Measurements from ENCODE around the gene FRYL.

Gene FRYL

DNA sequence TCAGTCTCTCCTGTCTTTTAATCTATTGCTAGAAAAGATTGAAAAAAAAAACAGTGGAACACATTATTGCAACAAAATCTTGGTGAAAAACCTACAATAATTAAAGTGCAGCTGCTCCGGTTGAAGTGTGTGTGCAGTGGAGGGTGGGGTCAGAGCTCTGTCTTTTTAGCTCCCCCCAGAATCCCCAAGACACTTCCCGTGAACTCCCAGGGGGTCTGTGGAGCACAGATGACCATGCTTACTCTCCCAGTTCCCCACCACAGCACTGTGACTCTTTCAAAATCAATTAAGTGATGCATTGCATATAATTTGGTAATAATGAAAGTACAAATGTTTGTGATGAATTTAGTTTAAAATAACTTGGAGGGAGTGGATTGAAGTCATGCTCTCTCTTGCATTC is 312.6 kb downstream of the FRYL start:
- TF ChIP-seq RAD21 (IDR thresholded peaks at IDR 0.05; ENCODE audit: low read depth) = no peak

- TF ChIP-seq FOXM1 (IDR thresholded peaks at IDR 0.05; ENCODE audit: borderline replicate concordance, low read depth) = no peak
- no peak for TF ChIP-seq ZBTB7A (IDR thresholded peaks at IDR 0.05; ENCODE audit: low read depth)
Observed at GRCh38 chr4:48462363-48462762, 317.7 kb downstream of the FRYL start.

- no peak for TF ChIP-seq MAX (IDR thresholded peaks at IDR 0.05)
- no peak for TF ChIP-seq TCF12 (IDR thresholded peaks at IDR 0.05; ENCODE audit: low read depth)
- TF ChIP-seq USF1 (IDR thresholded peaks at IDR 0.05) = no peak
- no peak for TF ChIP-seq TAF1 (IDR thresholded peaks at IDR 0.05; ENCODE audit: low read depth)
- no peak for TF ChIP-seq ZBTB7A (IDR thresholded peaks at IDR 0.05; ENCODE audit: low read depth)
- TF ChIP-seq RAD21 (IDR thresholded peaks at IDR 0.05; ENCODE audit: low read depth) = no peak
- TF ChIP-seq REST (IDR thresholded peaks at IDR 0.05; ENCODE audit: low read depth) = no peak
- TF ChIP-seq CEBPB (IDR thresholded peaks at IDR 0.05) = no peak
- no peak for TF ChIP-seq NFIC (IDR thresholded peaks at IDR 0.05)
- TF ChIP-seq YY1 (IDR thresholded peaks at IDR 0.05; ENCODE audit: low read depth) = no peak
- no peak for TF ChIP-seq EP300 (IDR thresholded peaks at IDR 0.05; ENCODE audit: borderline replicate concordance)
- TF ChIP-seq FOXM1 (IDR thresholded peaks at IDR 0.05; ENCODE audit: borderline replicate concordance, low read depth) = no peak
- no peak for TF ChIP-seq EGR1 (IDR thresholded peaks at IDR 0.05)
- TF ChIP-seq CREB1 (IDR thresholded peaks at IDR 0.05; ENCODE audit: low read depth) = no peak
- TF ChIP-seq TEAD4 (IDR thresholded peaks at IDR 0.05) = no peak
Observed at GRCh38 chr4:48461000-48461399, 319.1 kb downstream of the FRYL start.

DNA sequence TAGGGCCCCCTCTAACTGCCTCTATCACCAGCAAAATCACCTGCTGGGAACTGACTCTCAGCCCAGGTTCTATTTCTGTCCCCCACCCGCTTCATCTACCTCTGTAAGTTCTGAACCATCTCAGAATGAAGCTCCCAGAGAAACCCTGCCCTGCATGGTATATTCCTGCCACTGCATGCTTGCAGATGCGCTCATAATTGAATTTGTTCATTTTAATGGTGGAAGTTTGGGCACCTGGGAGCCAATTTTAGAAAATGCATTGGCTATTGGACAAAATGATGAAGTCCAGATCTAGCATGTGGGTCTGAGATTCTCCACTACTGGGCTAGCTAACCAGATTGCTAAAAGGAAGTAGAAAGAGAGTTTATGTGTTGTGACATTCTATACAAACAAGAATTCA is 325.5 kb downstream of the FRYL start:
- no peak for TF ChIP-seq NFIC (IDR thresholded peaks at IDR 0.05)
- no peak for TF ChIP-seq USF1 (IDR thresholded peaks at IDR 0.05)
- TF ChIP-seq CREB1 (IDR thresholded peaks at IDR 0.05; ENCODE audit: low read depth) = no peak
- TF ChIP-seq EP300 (IDR thresholded peaks at IDR 0.05; ENCODE audit: borderline replicate concordance) = no peak
- no peak for TF ChIP-seq REST (IDR thresholded peaks at IDR 0.05; ENCODE audit: low read depth)
- no peak for TF ChIP-seq FOXM1 (IDR thresholded peaks at IDR 0.05; ENCODE audit: borderline replicate concordance, low read depth)
- no peak for TF ChIP-seq TCF12 (IDR thresholded peaks at IDR 0.05; ENCODE audit: low read depth)
- TF ChIP-seq EGR1 (IDR thresholded peaks at IDR 0.05) = no peak
- no peak for TF ChIP-seq YY1 (IDR thresholded peaks at IDR 0.05; ENCODE audit: low read depth)
- no peak for TF ChIP-seq TAF1 (IDR thresholded peaks at IDR 0.05; ENCODE audit: low read depth)
- no peak for TF ChIP-seq CEBPB (IDR thresholded peaks at IDR 0.05)
- TF ChIP-seq TEAD4 (IDR thresholded peaks at IDR 0.05) = no peak
- no peak for TF ChIP-seq RAD21 (IDR thresholded peaks at IDR 0.05; ENCODE audit: low read depth)
- TF ChIP-seq ZBTB7A (IDR thresholded peaks at IDR 0.05; ENCODE audit: low read depth) = no peak
- TF ChIP-seq MAX (IDR thresholded peaks at IDR 0.05) = no peak

DNA sequence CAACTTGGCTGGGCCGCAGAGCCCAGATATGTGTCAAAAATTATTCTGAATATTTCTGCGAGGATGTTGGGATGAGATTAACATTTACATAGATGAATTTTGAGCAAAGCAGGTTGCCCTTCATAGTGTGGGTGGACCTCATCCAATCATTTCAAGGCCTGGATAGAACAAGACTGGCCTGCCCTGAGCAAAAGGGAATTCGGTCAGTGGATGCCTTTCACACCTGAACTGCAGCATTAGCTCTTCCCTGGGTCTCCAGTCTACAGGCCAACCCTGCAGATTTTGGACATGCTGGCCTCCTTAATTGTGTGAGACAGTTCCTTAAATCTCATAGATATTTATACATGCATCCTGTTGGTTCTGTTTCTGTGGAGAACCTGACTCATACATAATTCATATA is 329.3 kb downstream of the FRYL start:
- TF ChIP-seq MAX (IDR thresholded peaks at IDR 0.05) (no peak), TEAD4 (IDR thresholded peaks at IDR 0.05) (no peak), NFIC (IDR thresholded peaks at IDR 0.05) (no peak), CEBPB (IDR thresholded peaks at IDR 0.05) (no peak), USF1 (IDR thresholded peaks at IDR 0.05) (no peak), ZBTB7A (IDR thresholded peaks at IDR 0.05; ENCODE audit: low read depth) (no peak), FOXM1 (IDR thresholded peaks at IDR 0.05; ENCODE audit: borderline replicate concordance, low read depth) (no peak), TCF12 (IDR thresholded peaks at IDR 0.05; ENCODE audit: low read depth) (no peak), TAF1 (IDR thresholded peaks at IDR 0.05; ENCODE audit: low read depth) (no peak), EGR1 (IDR thresholded peaks at IDR 0.05) (no peak), REST (IDR thresholded peaks at IDR 0.05; ENCODE audit: low read depth) (no peak), CREB1 (IDR thresholded peaks at IDR 0.05; ENCODE audit: low read depth) (no peak), EP300 (IDR thresholded peaks at IDR 0.05; ENCODE audit: borderline replicate concordance) (no peak), RAD21 (IDR thresholded peaks at IDR 0.05; ENCODE audit: low read depth) (no peak), YY1 (IDR thresholded peaks at IDR 0.05; ENCODE audit: low read depth) (no peak)
